SJCRH30 (cell line): Measurements from ENCODE around the gene BID. TPM values are rescaled to one million over a fixed set of nuclear protein-coding genes. Genes with fewer than 3 reads are reported as not detected.
"Not testable (repeated sequence)": the region's sequence is repeated elsewhere in the genome, so short reads cannot be mapped to it uniquely, and the experiment has no call there.

Experiments used
- DNase-seq, 2 experiments: peaks; one replicate each; pipeline ENCODE4 v3.0.0-alpha.2; 2015 to 2020
- H3K27ac ChIP-seq: fragments of 250-450 bp; sonication (Bioruptor Pico); 2 replicates; pipeline ENCODE4 v1.5.1; 2020; ENCODE audit warnings: mild to moderate bottlenecking, moderate library complexity
- H3K27me3 ChIP-seq: fragments of 250-450 bp; sonication (Bioruptor Pico); 2 replicates; pipeline ENCODE4 v1.5.1; 2020; ENCODE audit warnings: mild to moderate bottlenecking, moderate library complexity
- H3K36me3 ChIP-seq: fragments of 250-450 bp; sonication (Bioruptor Pico); 2 replicates; pipeline ENCODE4 v1.5.1; 2020; ENCODE audit warnings: mild to moderate bottlenecking, moderate library complexity
- H3K4me1 ChIP-seq: fragments of 250-450 bp; sonication (Bioruptor Pico); 2 replicates; pipeline ENCODE4 v1.5.1; 2020; ENCODE audit warnings: mild to moderate bottlenecking, moderate library complexity
- H3K4me3 ChIP-seq: fragments of 250-450 bp; sonication (Bioruptor Pico); 2 replicates; pipeline ENCODE4 v1.5.1; 2020; ENCODE audit warnings: mild to moderate bottlenecking, moderate library complexity
- H3K9me3 ChIP-seq: fragments of 250-450 bp; sonication (Bioruptor Pico); replicated peaks from 2 replicates; pipeline ENCODE4 v1.5.1; 2020; ENCODE audit warnings: mild to moderate bottlenecking, moderate library complexity
- total RNA-seq: library from RNA; depleted of rRNA; stranded (reverse); fragments of >200 nt; shearing (Covaris generic); gene quantifications from 2 replicates; pipeline ENCODE4 v1.2.3, GENCODE V29; 2014

Gene BID
- total RNA-seq, 1 experiment from 2014 or later: 39.9 TPM

DNA sequence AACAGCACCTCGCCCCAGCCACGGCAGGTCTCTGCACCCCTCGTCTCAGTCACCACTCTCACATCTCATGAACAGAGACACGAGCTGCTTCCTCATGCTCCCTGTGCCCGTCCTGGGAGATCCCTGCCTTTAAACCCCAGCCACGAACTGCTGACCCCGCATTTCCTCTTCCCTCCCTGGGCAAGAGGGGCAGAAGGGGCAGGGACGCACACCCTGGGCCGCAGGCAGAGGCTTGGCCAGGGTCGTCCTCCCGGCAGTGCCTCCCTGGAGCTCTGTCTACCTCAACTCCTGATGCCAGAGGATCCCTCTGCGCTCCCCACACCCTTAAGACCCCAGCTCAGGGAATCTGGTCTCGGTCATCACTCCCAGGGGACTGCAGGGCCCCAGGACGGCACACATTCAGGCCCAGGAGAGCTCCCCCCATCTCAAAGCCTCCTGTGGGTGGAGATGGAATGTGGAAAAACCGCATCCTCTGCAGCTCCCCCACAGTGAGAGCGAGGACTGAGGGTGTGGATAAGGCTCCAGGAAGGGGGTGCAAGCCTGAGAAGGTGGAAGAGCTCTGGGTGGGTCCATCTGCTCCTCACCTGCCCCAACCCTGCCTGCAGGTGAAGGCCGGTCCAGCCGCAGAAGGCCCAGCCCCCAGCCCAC is 1.2 kb downstream of the BID start:
- Histone ChIP-seq H3K27ac (no peak overlapping the region), H3K4me1 (peaks cover 16% of the 10 kb centered on the region), H3K36me3 (no peaks in the 10 kb centered on the region), H3K27me3 (peaks cover 11% of the 10 kb centered on the region; the same call in 1 of the 2 replicates), H3K9me3 (no peaks in the 10 kb centered on the region), H3K4me3 (peak overlapping the region; percentile 90)
- DNase-seq: peak in 1 of 2 experiments; percentile 56

DNA sequence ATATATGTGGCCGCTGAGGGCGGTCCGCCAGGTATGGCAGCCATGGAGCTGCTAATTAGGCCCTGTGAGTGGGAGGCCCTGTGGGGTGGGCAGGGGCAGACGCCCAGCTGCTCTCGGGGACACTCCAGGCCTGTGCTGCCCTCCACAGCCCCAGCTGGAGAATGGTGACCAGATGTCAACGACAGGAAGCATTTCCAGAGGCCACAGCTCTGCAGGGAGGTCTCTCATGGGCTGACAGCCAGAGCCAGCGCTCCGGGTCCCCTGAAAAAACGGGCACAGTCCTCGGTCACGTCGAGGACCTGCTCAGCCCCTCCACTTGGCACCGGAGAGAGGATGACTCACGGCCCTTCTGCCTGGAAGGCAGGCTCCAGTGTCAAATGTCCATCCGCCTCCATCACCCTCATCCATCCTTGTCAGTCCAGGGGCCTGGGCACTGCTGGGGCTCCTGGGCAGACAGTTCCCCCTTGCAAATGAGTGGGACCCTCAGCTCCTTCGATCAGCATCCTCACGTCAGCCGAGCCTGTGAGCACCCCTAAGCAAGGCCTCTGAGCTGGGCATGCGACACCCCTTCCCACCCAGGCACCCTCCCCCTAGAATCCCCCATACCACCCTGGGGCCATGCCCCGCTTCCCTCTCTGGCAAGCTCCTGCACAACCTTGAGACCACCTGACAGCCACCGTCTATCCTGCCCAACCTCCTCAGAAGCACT is 1.9 kb downstream of the BID start:
- Histone ChIP-seq H3K4me3 (peak overlapping the region; percentile 90), H3K4me1 (peaks cover 16% of the 10 kb centered on the region)

DNA sequence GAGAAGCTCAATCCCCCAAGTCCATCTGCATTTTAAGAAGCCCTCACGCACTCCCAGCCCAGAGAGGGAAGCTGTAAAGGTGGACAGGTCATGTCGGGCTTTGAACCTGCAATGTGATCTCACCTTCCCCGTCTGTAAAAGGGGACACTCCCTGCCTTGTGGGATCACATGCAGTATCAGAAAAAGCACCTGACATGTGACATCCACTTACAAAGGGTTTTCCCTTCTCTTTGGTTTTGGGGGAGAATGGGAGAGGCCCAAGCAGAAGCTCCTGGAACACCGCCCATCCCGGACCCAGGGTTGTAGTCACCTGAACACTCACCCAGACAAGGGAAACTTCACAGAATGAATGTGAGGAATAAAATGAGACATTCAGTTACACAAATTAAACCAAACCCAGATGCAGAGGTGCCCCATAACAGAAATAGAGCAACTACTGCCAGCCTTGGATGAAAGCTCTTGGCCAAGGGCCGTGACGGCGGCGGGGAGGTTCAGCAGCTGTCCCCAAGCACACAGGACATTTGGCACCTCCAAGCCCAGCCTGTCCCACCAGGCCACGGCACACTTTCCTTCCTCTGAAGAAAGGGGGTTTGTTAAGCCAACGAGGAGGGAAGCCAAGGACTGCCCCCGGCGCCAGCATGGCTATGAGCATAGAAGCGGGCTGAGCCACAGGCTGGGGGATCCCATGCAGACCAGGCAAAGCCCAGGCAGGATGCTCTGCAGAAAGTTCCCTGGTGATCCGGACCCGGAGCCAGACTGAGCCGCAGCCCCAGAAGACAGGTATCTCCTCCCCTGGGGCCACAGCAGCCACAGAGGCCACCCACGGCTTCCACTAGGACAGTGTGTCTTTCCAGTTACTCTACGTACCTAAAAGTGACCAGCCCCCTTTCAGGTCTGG is 3.8 kb downstream of the BID start:
- Histone ChIP-seq H3K27ac (no peak overlapping the region), H3K9me3 (no peaks in the 10 kb centered on the region), H3K27me3 (peaks cover 10% of the 10 kb centered on the region; the same call in 1 of the 2 replicates), H3K4me1 (peaks cover 16% of the 10 kb centered on the region), H3K36me3 (no peaks in the 10 kb centered on the region), H3K4me3 (no peak overlapping the region)
- DNase-seq: no peak

More for the DNA sequence above, 1.9 kb downstream of the BID start:
- DNase-seq: peak; percentile 25 to 34
- Histone ChIP-seq H3K27me3 (peaks cover 11% of the 10 kb centered on the region; the same call in 1 of the 2 replicates), H3K27ac (no peak overlapping the region), H3K36me3 (no peaks in the 10 kb centered on the region), H3K9me3 (no peaks in the 10 kb centered on the region)

DNA sequence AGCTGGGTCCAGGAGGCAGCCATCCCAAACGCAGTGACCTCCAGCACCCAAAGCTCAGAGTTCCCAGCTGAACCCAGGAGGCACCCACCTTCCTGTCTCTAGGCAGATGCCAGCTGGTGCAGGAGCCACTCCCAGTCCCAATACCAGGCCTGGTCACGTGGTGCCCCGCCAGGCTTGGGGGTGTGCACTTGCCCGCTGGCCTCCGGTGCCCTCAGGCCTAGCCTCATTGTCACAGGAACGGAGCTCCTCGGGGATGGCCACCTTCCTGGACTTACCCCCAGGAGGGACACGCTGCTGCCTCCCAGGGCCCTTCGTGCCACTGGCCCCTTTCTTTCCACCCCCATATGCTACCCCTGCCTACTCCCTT is 4.6 kb downstream of the BID start:
- H3K4me3 ChIP-seq: no peak overlapping the region
- no peaks in the 10 kb centered on the region for H3K36me3 ChIP-seq
- peaks cover 2% of the 10 kb centered on the region; the same call in 1 of the 2 replicates for H3K27me3 ChIP-seq
- H3K9me3 ChIP-seq: no peaks in the 10 kb centered on the region
- H3K4me1 ChIP-seq: peaks cover 14% of the 10 kb centered on the region
- no peak for DNase-seq
- H3K27ac ChIP-seq: no peak overlapping the region

DNA sequence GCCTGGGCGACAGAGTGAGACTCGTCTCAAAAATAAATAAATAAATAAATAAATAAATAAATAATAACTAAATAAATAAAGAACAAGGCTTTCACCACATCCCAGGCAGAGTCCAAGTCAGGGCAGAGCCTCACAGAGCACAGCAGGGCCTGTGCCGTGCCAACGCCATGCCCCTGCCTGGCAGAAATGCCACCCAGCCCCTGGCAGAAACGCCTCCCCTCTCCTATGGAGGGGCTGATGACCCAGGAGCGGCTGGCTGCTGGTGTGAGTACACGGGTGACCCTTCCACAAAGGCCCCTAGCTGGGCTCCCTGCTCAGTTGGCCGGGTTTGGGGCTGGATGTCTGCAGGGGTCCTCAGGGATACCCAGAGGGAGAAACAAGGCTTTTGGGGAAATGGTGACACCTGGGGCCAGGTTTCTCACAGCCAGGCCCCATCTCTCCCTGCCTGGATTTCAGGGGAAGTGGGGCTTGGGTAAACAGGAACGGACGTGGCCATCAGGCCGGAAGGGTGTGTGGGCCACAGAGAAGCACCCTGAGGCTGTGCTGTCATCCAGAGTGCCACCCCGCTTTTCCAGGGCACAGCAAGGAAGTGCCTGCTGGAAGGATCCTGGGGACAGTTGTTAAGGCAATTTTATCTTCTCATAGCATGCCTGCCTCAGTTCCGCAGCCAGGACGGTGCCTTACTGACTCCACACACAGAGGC is 5.1 kb downstream of the BID start:
- H3K36me3 ChIP-seq: no peaks in the 10 kb centered on the region
- no peaks in the 10 kb centered on the region for H3K9me3 ChIP-seq
- H3K4me3 ChIP-seq: no peak overlapping the region
- H3K27ac ChIP-seq: no peak overlapping the region
- no peaks in the 10 kb centered on the region for H3K27me3 ChIP-seq
- H3K4me1 ChIP-seq: peaks cover 12% of the 10 kb centered on the region
- DNase-seq: no peak

DNA sequence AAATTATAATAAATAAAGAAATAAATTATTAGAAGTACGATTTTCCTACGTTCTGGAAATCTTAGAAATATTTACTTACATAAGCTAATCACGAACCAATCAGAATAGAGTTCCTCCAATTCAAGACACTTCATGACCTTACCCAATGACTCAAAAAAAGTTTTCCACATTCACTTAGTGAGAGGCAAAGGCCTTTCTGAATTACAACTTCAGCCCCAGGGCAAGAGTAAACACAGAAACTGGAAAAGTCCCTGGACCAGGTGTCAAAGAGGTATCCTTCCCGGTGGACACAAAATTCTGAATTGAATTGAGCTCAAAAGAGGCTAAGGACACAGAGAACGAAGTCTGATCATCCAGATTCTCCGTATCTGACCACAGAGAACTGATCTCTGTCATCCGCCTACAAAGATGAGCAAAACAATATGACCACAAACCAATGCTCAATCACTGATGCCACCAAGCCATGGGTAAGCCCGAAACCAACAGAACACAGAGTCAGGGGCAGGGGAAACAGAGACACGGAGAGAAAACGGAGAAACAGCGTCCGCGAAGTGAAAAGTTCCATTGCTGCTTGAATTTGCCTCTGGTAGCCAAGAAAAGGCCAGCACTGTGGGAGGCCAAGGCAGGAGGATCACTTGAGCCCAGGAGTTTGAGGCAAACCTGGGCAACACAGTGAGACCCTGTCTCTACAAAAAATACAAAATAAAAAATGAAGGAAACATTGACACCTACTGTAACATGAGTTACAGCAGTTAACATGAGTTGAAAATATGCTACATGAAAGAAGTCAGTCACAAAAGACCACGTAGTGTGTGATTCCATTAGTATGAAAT is 6.8 kb downstream of the BID start:
- DNase-seq: no peak
- Histone ChIP-seq H3K36me3 (no peaks in the 10 kb centered on the region), H3K4me1 (peaks cover 5% of the 10 kb centered on the region), H3K9me3 (no peaks in the 10 kb centered on the region), H3K27ac (no peak overlapping the region), H3K4me3 (no peak overlapping the region), H3K27me3 (no peaks in the 10 kb centered on the region)

DNA sequence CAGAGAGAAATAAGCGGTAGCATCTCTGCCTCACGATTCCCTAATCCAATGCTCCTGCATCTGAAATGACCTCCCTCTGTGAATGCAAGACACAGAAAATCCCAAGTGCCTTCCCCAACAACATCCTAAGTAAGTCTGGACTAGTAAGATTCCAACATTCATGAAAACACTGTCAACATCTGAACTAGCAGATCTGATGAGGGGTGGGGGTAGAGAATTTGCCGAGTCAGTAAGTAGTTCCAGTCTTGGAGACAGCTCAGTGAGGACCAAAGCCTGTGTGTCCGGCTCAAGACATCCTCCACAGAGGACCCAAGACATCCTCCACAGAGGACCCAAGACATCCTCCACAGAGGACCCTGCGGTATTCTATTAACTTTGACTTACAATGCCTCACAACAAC is 9.4 kb downstream of the BID start:
- H3K4me1 ChIP-seq, H3K27me3 ChIP-seq, H3K36me3 ChIP-seq, H3K9me3 ChIP-seq, H3K27ac ChIP-seq, H3K4me3 ChIP-seq, DNase-seq: not testable (repeated sequence)

DNA sequence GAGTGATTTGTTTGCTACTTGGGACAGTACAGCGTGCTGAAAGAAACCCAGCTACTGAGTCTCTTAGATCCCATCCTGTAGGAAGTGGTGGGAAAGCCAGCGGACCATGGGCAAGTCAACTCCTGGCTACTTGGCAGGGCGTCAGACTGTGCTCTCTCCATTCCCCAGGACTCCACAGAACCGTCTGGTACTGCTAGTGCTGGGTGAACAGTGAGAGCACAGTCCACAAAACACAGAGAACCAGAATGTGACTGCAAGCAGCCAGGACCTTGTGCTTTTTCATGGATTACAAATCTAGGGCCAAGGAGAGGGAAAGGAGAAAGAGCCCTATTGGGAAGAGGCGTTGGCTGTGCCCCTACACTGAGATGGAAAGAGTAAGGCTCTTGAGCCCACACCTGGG is 10.2 kb downstream of the BID start:
- no peak overlapping the region for H3K27ac ChIP-seq
- no peak for DNase-seq
- no peaks in the 10 kb centered on the region for H3K36me3 ChIP-seq
- H3K4me3 ChIP-seq: no peak overlapping the region
- no peaks in the 10 kb centered on the region for H3K4me1 ChIP-seq
- no peaks in the 10 kb centered on the region for H3K9me3 ChIP-seq
- no peaks in the 10 kb centered on the region for H3K27me3 ChIP-seq

DNA sequence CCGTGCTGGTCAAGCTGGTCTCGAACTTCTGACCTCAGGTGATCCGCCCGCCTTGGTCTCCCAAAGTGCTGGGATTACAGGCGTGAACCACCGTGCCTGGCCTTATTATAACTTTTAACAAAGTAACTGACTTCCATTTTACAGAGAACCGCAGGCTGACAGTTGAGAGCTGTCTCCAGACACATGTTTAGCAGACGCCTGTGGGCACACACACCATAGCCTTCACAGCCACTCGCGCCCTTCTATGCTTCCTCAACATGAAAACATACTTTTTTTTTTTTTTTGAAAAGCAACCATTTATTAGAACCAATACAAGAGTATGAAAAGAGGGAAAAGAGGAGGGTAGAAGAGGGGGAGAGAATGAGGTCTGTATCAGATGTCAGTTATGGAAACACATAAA is 10.8 kb downstream of the BID start:
- not testable (repeated sequence) for H3K4me1 ChIP-seq, H3K27me3 ChIP-seq, H3K4me3 ChIP-seq, H3K27ac ChIP-seq, H3K9me3 ChIP-seq, DNase-seq, H3K36me3 ChIP-seq

DNA sequence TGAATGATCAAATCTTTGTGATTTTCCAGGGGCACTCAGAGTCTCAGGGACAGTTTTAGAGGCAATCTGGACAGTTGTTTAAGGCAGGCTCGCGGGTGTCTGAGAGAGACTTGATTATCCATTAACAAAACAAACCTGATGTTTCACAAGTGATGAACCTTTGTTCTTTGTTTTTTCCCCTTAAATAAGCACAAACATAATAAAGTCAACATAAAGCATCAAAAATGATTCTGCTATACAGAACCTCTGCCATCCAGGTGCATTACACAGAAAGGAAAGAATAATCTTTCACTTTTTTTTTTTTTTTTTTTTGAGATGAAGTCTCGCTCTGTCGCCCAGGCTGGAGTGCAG is 13.2 kb downstream of the BID start:
- H3K4me3 ChIP-seq: no peak overlapping the region
- H3K27me3 ChIP-seq: no peaks in the 10 kb centered on the region
- H3K9me3 ChIP-seq: no peaks in the 10 kb centered on the region
- no peak overlapping the region for H3K27ac ChIP-seq
- DNase-seq: no peak
- no peaks in the 10 kb centered on the region for H3K36me3 ChIP-seq
- H3K4me1 ChIP-seq: no peaks in the 10 kb centered on the region

DNA sequence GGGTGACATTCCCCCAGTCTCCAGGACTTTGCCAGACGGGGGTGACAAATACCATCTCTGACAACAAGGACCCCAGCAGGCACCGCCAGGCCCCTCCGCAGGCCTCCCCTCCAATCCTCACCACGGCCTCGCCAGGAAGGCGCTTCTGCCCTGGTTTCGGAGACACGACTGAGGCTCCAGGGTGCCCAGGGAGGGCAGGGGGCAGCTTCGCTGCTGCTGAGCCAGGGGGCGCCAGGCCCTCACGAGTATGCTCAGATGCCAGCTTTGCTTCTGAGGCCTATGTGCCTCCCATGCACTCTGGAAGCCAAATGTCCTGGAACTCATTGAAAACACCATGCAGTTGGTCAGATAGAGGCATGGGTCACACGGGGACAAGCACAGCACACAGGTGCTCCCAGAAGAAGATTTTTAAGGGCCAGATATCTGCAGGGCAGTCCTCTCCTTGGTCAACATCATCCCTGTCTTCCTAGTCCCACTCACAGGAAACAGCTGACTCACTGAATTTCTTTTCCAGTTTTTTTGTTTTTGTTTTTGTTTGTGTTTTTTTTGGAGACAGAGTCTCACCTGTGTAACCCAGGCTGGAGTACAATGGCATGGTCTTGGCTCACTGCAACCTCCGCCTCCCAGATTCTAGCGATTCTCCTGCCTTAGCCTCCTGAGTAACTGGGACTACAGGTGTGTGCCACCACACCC is 19.9 kb downstream of the BID start:
- Histone ChIP-seq H3K27ac (no peak overlapping the region), H3K9me3 (no peaks in the 10 kb centered on the region), H3K36me3 (no peaks in the 10 kb centered on the region), H3K4me3 (no peak overlapping the region), H3K27me3 (no peaks in the 10 kb centered on the region), H3K4me1 (no peaks in the 10 kb centered on the region)
- DNase-seq: no peak

DNA sequence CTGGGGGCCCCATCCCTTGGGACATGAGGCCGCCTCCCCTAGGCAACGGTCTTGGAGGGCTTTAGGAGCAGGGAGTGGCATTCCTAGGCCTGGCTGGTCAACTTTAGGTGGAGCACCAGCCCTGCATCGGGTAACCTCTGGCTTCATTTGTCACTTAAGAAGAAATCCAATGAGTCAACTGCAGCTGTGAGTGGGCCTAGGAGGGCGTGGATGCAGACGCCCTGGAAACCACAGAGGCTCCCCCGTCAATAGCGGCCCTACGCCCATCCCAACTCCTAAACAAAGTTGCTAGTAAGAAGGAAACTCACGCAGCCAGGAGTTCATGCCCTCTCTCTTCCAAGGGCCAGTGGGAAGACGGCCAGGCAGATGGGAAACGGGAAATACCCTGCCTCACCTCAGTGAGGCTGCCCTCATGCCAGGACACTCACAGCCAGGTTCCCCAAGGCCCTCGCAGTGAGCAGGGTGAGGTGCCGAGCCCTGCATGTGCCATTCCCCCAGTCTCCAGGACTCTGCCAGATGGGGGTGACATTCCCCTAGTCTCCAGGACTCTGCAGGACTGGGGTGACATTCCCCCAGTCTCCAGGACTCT is 20.8 kb downstream of the BID start:
- no peaks in the 10 kb centered on the region for H3K27me3 ChIP-seq
- H3K4me1 ChIP-seq: no peaks in the 10 kb centered on the region
- no peak overlapping the region for H3K4me3 ChIP-seq
- DNase-seq: no peak
- no peak overlapping the region for H3K27ac ChIP-seq
- no peaks in the 10 kb centered on the region for H3K36me3 ChIP-seq
- no peaks in the 10 kb centered on the region for H3K9me3 ChIP-seq

DNA sequence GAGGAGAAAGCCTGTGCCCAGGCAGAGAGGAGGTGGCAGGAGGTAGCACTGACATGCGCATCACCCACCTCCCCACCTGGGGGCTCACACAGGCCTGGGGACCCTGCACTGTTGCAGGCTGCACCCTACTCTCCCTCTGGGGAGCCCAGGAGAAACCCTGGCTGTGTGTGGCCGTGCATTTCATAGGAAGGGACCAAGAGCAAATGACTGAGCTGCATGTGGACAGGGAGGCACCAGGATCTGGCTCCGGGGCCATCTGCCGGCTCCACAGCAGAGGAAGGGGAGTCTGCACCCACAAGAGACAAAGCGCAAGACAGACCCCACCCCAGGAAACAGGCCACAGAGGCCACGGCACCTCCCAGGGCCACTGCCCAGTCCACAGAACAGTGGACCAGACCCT is 22.7 kb downstream of the BID start:
- Histone ChIP-seq H3K27me3 (no peaks in the 10 kb centered on the region), H3K27ac (no peak overlapping the region), H3K9me3 (no peaks in the 10 kb centered on the region), H3K4me1 (no peaks in the 10 kb centered on the region), H3K36me3 (no peaks in the 10 kb centered on the region), H3K4me3 (no peak overlapping the region)
- DNase-seq: no peak
